Endothelial cell of umbilical vein (primary cell): ENCODE results near the gene WFDC6. TPM values are rescaled to one million over a fixed set of nuclear protein-coding genes. Genes with fewer than 3 reads are reported as not detected.

Experiments used
- BruUV-seq: library from RNA; stranded (reverse); fragments of 400-500 nt; replicated peaks from 2 replicates; lab custom pipeline; 2021; lab: Mats Ljungman, UMichigan
- CTCF ChIA-PET: fragments of 300-600, 350-600 bp; sonication (Branson Sonifier 250); formaldehyde crosslinking; loops from one replicate; lab custom pipeline; 2021; ENCODE audit warnings: antibody characterized with exemption, inconsistent platforms; lab: Charles Lee
- POLR2A ChIA-PET: fragments of 300-600, 350-600 bp; sonication (Branson Sonifier 250); formaldehyde crosslinking; loops from one replicate; lab custom pipeline; 2021; ENCODE audit warnings: antibody characterized with exemption, inconsistent platforms; lab: Charles Lee
- DNase-seq: peaks from one replicate; pipeline ENCODE4 v3.0.0-alpha.2; 2011; ENCODE audit warnings: low read depth, low spot score
- FAIRE-seq: peaks from 2 replicates; lab custom pipeline; 2011; peaks lifted over from hg19 to GRCh38; lab: Jason Lieb, UNC
- H2AFZ ChIP-seq: 2 replicates; pipeline ENCODE4 v1.6.0; 2012; ENCODE audit warnings: low read depth, low read length, control low read depth, inconsistent platforms
- H3K27ac ChIP-seq: 2 replicates; pipeline ENCODE4 v1.5.1; 2011; ENCODE audit warnings: low read depth, mild to moderate bottlenecking, control low read depth, low read length, moderate library complexity; ENCODE audit not compliant: insufficient read depth
- H3K27me3 ChIP-seq, 2 experiments: 2 replicates each; pipeline versions ENCODE4 v1.6.0 to v1.6.1; 2011; ENCODE audit warnings: low read length in 2 of 2, mixed read lengths in 1 of 2; ENCODE audit not compliant: control insufficient read depth in 2 of 2, insufficient read depth in 2 of 2
- H3K36me3 ChIP-seq, 2 experiments: 2 replicates in 1 of 2; 3 replicates in 1 of 2; pipeline ENCODE4 v1.5.1; 2011; ENCODE audit warnings: low read length in 2 of 2, mild to moderate bottlenecking in 1 of 2, moderate library complexity in 1 of 2; ENCODE audit not compliant: control insufficient read depth in 2 of 2, insufficient read depth in 2 of 2; ENCODE audit errors: extremely low read depth in 1 of 2
- H3K4me1 ChIP-seq: 3 replicates; pipeline ENCODE4 v1.5.1; 2011; ENCODE audit warnings: mild to moderate bottlenecking, low read length; ENCODE audit not compliant: control insufficient read depth, insufficient read depth; ENCODE audit errors: extremely low read depth
- H3K4me2 ChIP-seq: 2 replicates; pipeline ENCODE4 v1.6.1; 2011; ENCODE audit warnings: low read length, control low read depth, mixed read lengths; ENCODE audit not compliant: insufficient read depth
- H3K4me3 ChIP-seq, 3 experiments: fragments of 200-600 bp in 1 of 3; sonication (generic), shearing (Covaris generic) in 1 of 3; replicated peaks in 1 of 3; 2 replicates each; pipeline ENCODE4 v1.5.1; 2011 to 2016; ENCODE audit warnings: control low read depth in 3 of 3, low read length in 3 of 3, mild to moderate bottlenecking in 2 of 3, inconsistent platforms in 1 of 3, low read depth in 1 of 3, moderate library complexity in 1 of 3; ENCODE audit not compliant: insufficient read depth in 1 of 3
- H3K79me2 ChIP-seq: 2 replicates; pipeline ENCODE4 v1.6.0; 2012; ENCODE audit warnings: low read length, inconsistent platforms; ENCODE audit not compliant: control insufficient read depth, insufficient read depth
- H3K9ac ChIP-seq: replicated peaks from 2 replicates; pipeline ENCODE3; 2011; ENCODE audit warnings: low read length, control low read depth; ENCODE audit not compliant: insufficient read depth; ENCODE audit errors: extremely low read depth
- H3K9me1 ChIP-seq: replicated peaks from 3 replicates; pipeline ENCODE4 v1.6.0; 2011; ENCODE audit warnings: mild to moderate bottlenecking, low read length; ENCODE audit not compliant: control insufficient read depth, insufficient read depth; ENCODE audit errors: extremely low read depth
- H3K9me3 ChIP-seq: replicated peaks from 2 replicates; pipeline ENCODE4 v1.5.1; 2012; ENCODE audit warnings: low read length, inconsistent platforms; ENCODE audit not compliant: control insufficient read depth, insufficient read depth
- H4K20me1 ChIP-seq: replicated peaks from 2 replicates; pipeline ENCODE3; 2011; ENCODE audit warnings: mild to moderate bottlenecking, low read length; ENCODE audit not compliant: control insufficient read depth, insufficient read depth; ENCODE audit errors: extremely low read depth
- CTCF ChIP-seq, 2 donors: IDR thresholded peaks; 1 replicate in 1 of 2; 2 replicates in 1 of 2; pipeline ENCODE4 v1.5.1; 2011; ENCODE audit warnings: low read length in 2 of 2, mild to moderate bottlenecking in 2 of 2, moderate library complexity in 2 of 2, control low read depth in 1 of 2, inconsistent platforms in 1 of 2, low read depth in 1 of 2; ENCODE audit not compliant: insufficient read depth in 1 of 2; ENCODE audit errors: extremely low read depth in 1 of 2
- EZH2 ChIP-seq: IDR thresholded peaks from 2 replicates; pipeline ENCODE4 v1.6.1; 2012; ENCODE audit warnings: borderline replicate concordance, low read depth, mild to moderate bottlenecking, moderate library complexity, low read length, inconsistent platforms; ENCODE audit not compliant: severe bottlenecking
- FOS ChIP-seq: IDR thresholded peaks from 2 replicates; pipeline ENCODE4 v1.6.1; 2011; ENCODE audit warnings: mild to moderate bottlenecking, low read length, moderate library complexity, borderline replicate concordance; ENCODE audit not compliant: insufficient read depth
- GATA2 ChIP-seq: IDR thresholded peaks from 2 replicates; pipeline ENCODE4 v1.7.0; 2011; ENCODE audit warnings: low read depth, mild to moderate bottlenecking, moderate library complexity, mixed read lengths, low read length; ENCODE audit not compliant: insufficient read length, insufficient read depth
- JUN ChIP-seq: IDR thresholded peaks from 2 replicates; pipeline ENCODE4 v1.6.1; 2011; ENCODE audit warnings: borderline replicate concordance, low read depth; ENCODE audit not compliant: insufficient read length, insufficient read depth
- MAX ChIP-seq: IDR thresholded peaks from 2 replicates; pipeline ENCODE4 v1.6.1; 2011; ENCODE audit not compliant: insufficient read depth, insufficient read length
- MYC ChIP-seq: IDR thresholded peaks from one replicate; pipeline ENCODE4 v1.6.1; 2011; ENCODE audit warnings: mild to moderate bottlenecking, low read depth, low read length
- POLR2A ChIP-seq: IDR thresholded peaks from 2 replicates; pipeline ENCODE4 v1.6.1; 2012; ENCODE audit warnings: low read depth, mild to moderate bottlenecking, control low read depth, low read length
- POLR2AphosphoS5 ChIP-seq: IDR thresholded peaks from 2 replicates; pipeline ENCODE4 v1.6.1; 2012; ENCODE audit warnings: low read depth, mild to moderate bottlenecking, control low read depth, low read length, moderate library complexity; ENCODE audit not compliant: insufficient read depth
- dilution Hi-C: fragments of 300-500 bp; cut with MboI; formaldehyde crosslinking; loops from one replicate; pipeline ENCODE4 v1.15.0; 2019; ENCODE audit warnings: low sequenced_read_pairs; ENCODE audit not compliant: extremely low pct_ligation_motif_present
- intact Hi-C: fragments of 100-400 bp; cut with micrococcal nuclease; formaldehyde crosslinking; loops from one replicate; pipeline ENCODE4 v1.10.0; 2022
- polyA plus RNA-seq, 4 experiments: library from polyadenylated mRNA; depleted of rRNA in 3 of 4; stranded (reverse) in 3 of 4; unstranded in 1 of 4; fragments of >200 nt; gene quantifications; 2 replicates each; pipeline versions ENCODE4 v1.2.1 to v1.2.3, GENCODE V29; 2011 to 2012; ENCODE audit warnings: missing spikeins in 1 of 4
- total RNA-seq: library from RNA; stranded (reverse); gene quantifications from 2 replicates; pipeline ENCODE4 v1.2.3, GENCODE V29; 2021

Gene WFDC6
- total and polyA plus RNA-seq, 2 donors (not counting 3 experiments of a cell fraction or from before 2014, with no cell fraction given) = not detected

GRCh38 chr20:45496166-45496565 lies 43.1 kb downstream of the WFDC6 start:
- no peak for DNase-seq
- H3K36me3 ChIP-seq = no peaks in the 10 kb centered on the region
- H3K27me3 ChIP-seq = peaks cover 3% of the 10 kb centered on the region in 2 experiments
- H3K9me1 ChIP-seq = no peaks in the 10 kb centered on the region
- H4K20me1 ChIP-seq = no peaks in the 10 kb centered on the region
- BruUV-seq = no TSS peak
- CTCF ChIA-PET = no interaction called here
- H3K27ac ChIP-seq = no peak overlapping the region
- H2AFZ ChIP-seq = no peak overlapping the region
- no peaks in the 10 kb centered on the region for H3K4me1 ChIP-seq
- FAIRE-seq = no peak
- H3K4me3 ChIP-seq = no peak overlapping the region
- TF ChIP-seq MYC (no peak), POLR2A (no peak)
- POLR2A ChIA-PET = no interaction called here
- no peaks in the 10 kb centered on the region for H3K9me3 ChIP-seq
- no peak overlapping the region for H3K4me2 ChIP-seq
- intact Hi-C loops = no loop called here
- dilution Hi-C loops = no loop called here
- H3K9ac ChIP-seq = no peak overlapping the region
- H3K79me2 ChIP-seq = no peaks in the 10 kb centered on the region

- DNase-seq (no peak), FAIRE-seq (no peak)
- Histone ChIP-seq H3K4me1 (no peaks in the 10 kb centered on the region), H2AFZ (no peak overlapping the region), H3K9me3 (no peaks in the 10 kb centered on the region), H4K20me1 (no peaks in the 10 kb centered on the region), H3K27me3 (peaks cover 3% of the 10 kb centered on the region in 2 experiments), H3K9me1 (no peaks in the 10 kb centered on the region), H3K9ac (no peak overlapping the region), H3K4me3 (no peak overlapping the region), H3K36me3 (no peaks in the 10 kb centered on the region), H3K27ac (no peak overlapping the region), H3K4me2 (no peak overlapping the region), H3K79me2 (no peaks in the 10 kb centered on the region)
- no TSS peak for BruUV-seq
- intact Hi-C loops (no loop called here), dilution Hi-C loops (no loop called here)
- ChIA-PET CTCF (no interaction called here), POLR2A (no interaction called here)
- TF ChIP-seq MAX = no peak
- no peak for TF ChIP-seq EZH2
- no peak for TF ChIP-seq POLR2AphosphoS5
- no peak for TF ChIP-seq FOS
- TF ChIP-seq GATA2 = no peak
- no peak for TF ChIP-seq CTCF (IDR thresholded peaks at IDR 0.05; ENCODE audit: extremely low read depth in 1 of 2, insufficient read depth in 1 of 2, low read depth in 1 of 2, low read length in 2 of 2)
- TF ChIP-seq JUN = no peak
- TF ChIP-seq MYC = no peak
- TF ChIP-seq POLR2A = no peak
These were observed 43.8 kb downstream of the WFDC6 start for GRCh38 chr20:45495501-45495941.
